ENCODE data around the gene HBS1L. TPM values are rescaled to one million over a fixed set of nuclear protein-coding genes. Genes with fewer than 3 reads are reported as not detected.

Gene HBS1L
- total and polyA plus RNA-seq, 2 of the 4 experiments (the other 2 are of a cell fraction) = 45.1 to 120 TPM

- no peak overlapping the region for H2BK5ac ChIP-seq (ENCODE audit: low read depth, low read length, poor library complexity, severe bottlenecking)
- WGBS, 2 experiments (ENCODE audit: extremely low coverage in 2 of 2, insufficient read length in 1 of 2) = no CpG with 5 or more reads among the region's 5 CpGs
- POLR2A ChIA-PET (ENCODE audit: unreplicated experiment) = interaction anchor here (1.1 kb wide), 1 partner anchor 38 kb away, joined by 3 read pairs; no protein-coding TSS in a partner anchor
- dilution Hi-C loops (cut with HindIII; ENCODE audit: low sequenced_read_pairs, unreplicated experiment) (no loop called here), in situ Hi-C loops (cut with MboI; ENCODE audit: low sequenced_read_pairs) (no loop called here), intact Hi-C loops (cut with micrococcal nuclease) (no loop called here)
- H3K4me2 ChIP-seq (ENCODE audit: low read depth, low read length) = no peak overlapping the region
- ATAC-seq (ENCODE audit: low read depth) = no peak
- H4K8ac ChIP-seq (ENCODE audit: low read depth in 2 of 2, low read length in 2 of 2) = no peak overlapping the region
- no peak overlapping the region for H3K4ac ChIP-seq (ENCODE audit: low read depth, low read length)
- H3K14ac ChIP-seq (replicated peaks; ENCODE audit: low read depth, low read length) = no peak overlapping the region
- H2BK120ac ChIP-seq (ENCODE audit: low read depth, low read length) = no peak overlapping the region
- H2AK5ac ChIP-seq (ENCODE audit: low read depth, low read length) = no peak overlapping the region
- no peak overlapping the region for H3K18ac ChIP-seq (ENCODE audit: low read depth, low read length)
- H3K27ac ChIP-seq (ENCODE audit: insufficient read depth, low read length) = no peak overlapping the region
- H3K36me3 ChIP-seq (ENCODE audit: control insufficient read depth, insufficient read depth, low read length) = peaks cover 1% of the 10 kb centered on the region; the same call in 1 of the 2 replicates
- H2BK20ac ChIP-seq (ENCODE audit: low read depth, low read length) = no peak overlapping the region
- H2AK9ac ChIP-seq (replicated peaks; ENCODE audit: low read depth, low read length, poor library complexity) = no peak overlapping the region
- DNase-seq = peak; percentile 19
- peaks cover 4% of the 10 kb centered on the region for H3K9me3 ChIP-seq (ENCODE audit: control insufficient read depth, insufficient read depth, low read length)
- H4K5ac ChIP-seq (ENCODE audit: low read depth, low read length) = no peak overlapping the region
- no peak overlapping the region for H4K91ac ChIP-seq (ENCODE audit: insufficient read depth, low read depth, low read length)
- no peak overlapping the region for H2BK15ac ChIP-seq (ENCODE audit: low read depth, low read length)
- no peaks in the 10 kb centered on the region for H3K9me1 ChIP-seq (ENCODE audit: insufficient read depth, low read length)
- no peak overlapping the region for H2AFZ ChIP-seq (replicated peaks; ENCODE audit: low read length, poor library complexity)
- no peaks in the 10 kb centered on the region for H4K20me1 ChIP-seq (ENCODE audit: insufficient read depth, low read length)
- no peaks in the 10 kb centered on the region for H3K79me1 ChIP-seq (ENCODE audit: low read depth in 1 of 2, low read length in 2 of 2)
- no peak overlapping the region for H3K4me3 ChIP-seq (ENCODE audit: insufficient read depth, low read depth, low read length)
- CTCF ChIA-PET = no interaction called here
- H3K4me1 ChIP-seq (ENCODE audit: control insufficient read depth, insufficient read depth, low read length) = no peaks in the 10 kb centered on the region
- no peaks in the 10 kb centered on the region for H3K27me3 ChIP-seq (ENCODE audit: control insufficient read depth, insufficient read depth, low read length)
- no peak overlapping the region for H3K23ac ChIP-seq (ENCODE audit: low read depth, low read length)
- TF ChIP-seq RAD21 (IDR thresholded peaks at IDR 0.05; ENCODE audit: low read length) (no peak), CTCF (conservative IDR thresholded peaks at IDR 0.05; ENCODE audit: low read depth, low read length) (no peak), POLR2A (IDR thresholded peaks at IDR 0.05; ENCODE audit: low read depth, low read length) (no peak), CEBPB (IDR thresholded peaks at IDR 0.05; ENCODE audit: low read depth, low read length) (no peak), MAFK (IDR thresholded peaks at IDR 0.05; ENCODE audit: low read depth, low read length) (no peak), USF2 (IDR thresholded peaks at IDR 0.05; ENCODE audit: low read depth, low read length) (no peak), NFE2L2 (IDR thresholded peaks at IDR 0.05; ENCODE audit: low read depth, low read length) (no peak), FOS (IDR thresholded peaks at IDR 0.05; ENCODE audit: low read depth, low read length) (no peak), BHLHE40 (IDR thresholded peaks at IDR 0.05; ENCODE audit: low read depth, low read length) (no peak), CHD1 (IDR thresholded peaks at IDR 0.05; ENCODE audit: low read depth, low read length) (no peak), MXI1 (IDR thresholded peaks at IDR 0.05; ENCODE audit: borderline replicate concordance, low read depth, low read length) (no peak), RCOR1 (IDR thresholded peaks at IDR 0.05; ENCODE audit: insufficient replicate concordance, low read length) (no peak), ELK1 (IDR thresholded peaks at IDR 0.05; ENCODE audit: borderline replicate concordance, low read depth, low read length) (no peak), MAZ (IDR thresholded peaks at IDR 0.05; ENCODE audit: borderline replicate concordance, low read depth, low read length) (no peak), SMC3 (IDR thresholded peaks at IDR 0.05; ENCODE audit: low read depth, low read length) (no peak), RFX5 (IDR thresholded peaks at IDR 0.05; ENCODE audit: low read depth, low read length) (no peak)
- no peak overlapping the region for H3K56ac ChIP-seq (ENCODE audit: extremely low read depth, insufficient read depth, low read length)
- no TSS peak for BruUV-seq (replicated peaks)
- H3K9ac ChIP-seq (ENCODE audit: low read depth, low read length) = no peak overlapping the region
These were observed 98.6 kb downstream of the HBS1L start for GRCh38 chr6:134956032-134956431.

Data from IMR-90 (cell line).